WTC11 (cell line): Measurements from ENCODE around the gene NRG3. TPM values are rescaled to one million over a fixed set of nuclear protein-coding genes. Genes with fewer than 3 reads are reported as not detected.
A peak's percentile ranks its signal among the peaks of the same experiment; 100 is the strongest.

ENCODE experiments used
- ATAC-seq: fragments of 200-7000 bp; cut with Tn5 transposase; 2 replicates; pipeline ENCODE4 v1.10.0; 2021; ENCODE audit warnings: mild to moderate bottlenecking, moderate library complexity
- CTCF ChIA-PET: fragments of 300-600 bp; sonication (Branson Sonifier 250); formaldehyde crosslinking; loops from one replicate; lab custom pipeline; 2021; ENCODE audit warnings: antibody characterized with exemption; lab: Charles Lee
- POLR2A ChIA-PET: fragments of 350-600 bp; sonication (Branson Sonifier 250); formaldehyde crosslinking; loops from one replicate; lab custom pipeline; 2021; ENCODE audit warnings: antibody characterized with exemption; lab: Charles Lee
- DNase-seq: peaks from one replicate; pipeline ENCODE4 v3.0.0; 2021; ENCODE audit warnings: low spot score
- H3K27ac Mint-ChIP-seq: 2 replicates; pipeline ENCODE4 v1.8.0; 2021; ENCODE audit warnings: mixed read lengths
- H3K27me3 Mint-ChIP-seq: 2 replicates; pipeline ENCODE4 v1.8.0; 2021; ENCODE audit warnings: low read depth, mild to moderate bottlenecking, moderate library complexity, mixed read lengths
- H3K36me3 Mint-ChIP-seq: 2 replicates; pipeline ENCODE4 v1.8.0; 2021; ENCODE audit warnings: mixed read lengths
- H3K4me1 Mint-ChIP-seq: 2 replicates; pipeline ENCODE4 v1.8.0; 2022; ENCODE audit warnings: mixed read lengths
- H3K4me3 Mint-ChIP-seq: 2 replicates; pipeline ENCODE4 v1.8.0; 2021; ENCODE audit warnings: mild to moderate bottlenecking, moderate library complexity, mixed read lengths
- H3K9me3 Mint-ChIP-seq: 2 replicates; pipeline ENCODE4 v1.8.0; 2021; ENCODE audit warnings: mixed read lengths
- E2F4 ChIP-seq: sonication (generic); formaldehyde crosslinking; IDR thresholded peaks from 2 replicates; pipeline ENCODE4 v1.8.1; 2022; ENCODE audit warnings: low read depth, mild to moderate bottlenecking, moderate library complexity, missing genetic modification reagents, borderline replicate concordance
- E2F5 ChIP-seq: sonication (generic); formaldehyde crosslinking; IDR thresholded peaks from 2 replicates; pipeline ENCODE4 v1.8.1; 2022; ENCODE audit warnings: mild to moderate bottlenecking, moderate library complexity, missing genetic modification reagents
- FOXK1 ChIP-seq: sonication (generic); formaldehyde crosslinking; IDR thresholded peaks from 2 replicates; pipeline ENCODE4 v1.8.0; 2022; ENCODE audit warnings: mild to moderate bottlenecking, moderate library complexity, missing genetic modification reagents
- GRHL2 ChIP-seq: fragments of 250-450 bp; sonication (Bioruptor Pico); IDR thresholded peaks from 2 replicates; pipeline ENCODE4 v1.8.0; 2022; ENCODE audit warnings: mild to moderate bottlenecking, moderate library complexity; ENCODE audit not compliant: insufficient replicate concordance, severe bottlenecking
- MYBL2 ChIP-seq: sonication (generic); formaldehyde crosslinking; IDR thresholded peaks from 2 replicates; pipeline ENCODE4 v1.8.1; 2023; ENCODE audit warnings: mild to moderate bottlenecking, moderate library complexity, missing genetic modification reagents
- NR2C2 ChIP-seq: sonication (generic); formaldehyde crosslinking; IDR thresholded peaks from 2 replicates; pipeline ENCODE4 v1.8.0; 2022; ENCODE audit warnings: mild to moderate bottlenecking, missing genetic modification reagents
- OVOL2 ChIP-seq: fragments of 250-450 bp; sonication (Bioruptor Pico); IDR thresholded peaks from 2 replicates; pipeline ENCODE4 v1.9.0; 2021; ENCODE audit warnings: mild to moderate bottlenecking, borderline replicate concordance
- SOX15 ChIP-seq: fragments of 250-450 bp; sonication (Bioruptor Pico); IDR thresholded peaks from 2 replicates; pipeline ENCODE4 v1.9.0; 2021; ENCODE audit warnings: mild to moderate bottlenecking
- STAT6 ChIP-seq: sonication (generic); formaldehyde crosslinking; conservative IDR thresholded peaks from 2 replicates; pipeline ENCODE4 v1.8.1; 2023; ENCODE audit warnings: mild to moderate bottlenecking, low read depth, missing genetic modification reagents, moderate library complexity
- TEAD4 ChIP-seq: sonication (generic); formaldehyde crosslinking; IDR thresholded peaks from 2 replicates; pipeline ENCODE4 v1.8.0; 2022; ENCODE audit warnings: mild to moderate bottlenecking, missing genetic modification reagents
- USF1 ChIP-seq: sonication (generic); formaldehyde crosslinking; IDR thresholded peaks from 2 replicates; pipeline ENCODE4 v1.8.0; 2022; ENCODE audit warnings: mild to moderate bottlenecking, missing genetic modification reagents
- ZNF219 ChIP-seq: sonication (generic); formaldehyde crosslinking; IDR thresholded peaks from 2 replicates; pipeline ENCODE4 v1.8.0; 2023; ENCODE audit warnings: missing genetic modification reagents, mild to moderate bottlenecking, borderline replicate concordance
- ZNF423 ChIP-seq: fragments of 250-450 bp; sonication (Bioruptor Pico); IDR thresholded peaks from 2 replicates; pipeline ENCODE4 v2.1.2; 2022; ENCODE audit warnings: mild to moderate bottlenecking, moderate library complexity
- ZNF671 ChIP-seq: fragments of 250-450 bp; sonication (Bioruptor Pico); IDR thresholded peaks from 2 replicates; pipeline ENCODE4 v1.8.0; 2021; ENCODE audit warnings: mild to moderate bottlenecking
- total RNA-seq: library from RNA; stranded (reverse); gene quantifications from 3 replicates; pipeline ENCODE4 v1.2.3, GENCODE V29; 2021
- TF ChIP-seq, protein P1 (sequence below): sonication (generic); formaldehyde crosslinking; conservative IDR thresholded peaks from 2 replicates; pipeline ENCODE4 v1.8.1; 2022; ENCODE audit warnings: mild to moderate bottlenecking, missing genetic modification reagents
- TF ChIP-seq, protein P2 (sequence below): sonication (generic); formaldehyde crosslinking; IDR thresholded peaks from 2 replicates; pipeline ENCODE4 v1.8.1; 2022; ENCODE audit warnings: low read depth, missing genetic modification reagents, borderline replicate concordance
- TF ChIP-seq, protein P3 (sequence below): sonication (generic); formaldehyde crosslinking; IDR thresholded peaks from 2 replicates; pipeline ENCODE4 v1.8.1; 2023; ENCODE audit warnings: mild to moderate bottlenecking, missing genetic modification reagents, moderate library complexity

The NRG3 gene
- total RNA-seq, 1 experiment from 2014 or later: 7.0 TPM

DNA sequence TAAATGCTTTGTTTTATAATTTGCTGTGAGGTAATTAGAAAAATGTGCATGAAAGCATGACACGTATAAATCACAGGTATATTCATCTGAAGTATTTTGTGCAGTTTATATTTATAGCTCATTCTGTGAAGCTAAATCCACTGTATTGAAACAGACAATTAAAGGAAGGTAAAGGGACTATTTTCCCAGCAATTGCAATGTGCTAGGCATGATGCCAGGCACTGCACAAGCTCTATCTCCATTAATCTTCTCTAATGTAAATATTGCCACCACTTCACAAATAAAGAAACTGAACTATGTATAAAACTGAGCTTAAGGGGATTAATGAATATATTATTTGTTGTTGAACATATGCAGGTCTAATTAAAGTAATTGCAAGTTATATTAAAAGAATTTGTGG is 1012.5 kb downstream of the NRG3 start:
- ATAC-seq (no peak), DNase-seq (no peak)
- Mint-ChIP-seq H3K9me3 (no peaks in the 10 kb centered on the region), H3K27ac (no peak overlapping the region), H3K27me3 (no peaks in the 10 kb centered on the region), H3K4me1 (peaks cover 23% of the 10 kb centered on the region), H3K36me3 (no peaks in the 10 kb centered on the region), H3K4me3 (no peak overlapping the region)
- TF ChIP-seq E2F5 (CRISPR knock-in tag): no peak
- TF ChIP-seq TEAD4 (CRISPR knock-in tag): no peak
- TF ChIP-seq, protein P1, sequence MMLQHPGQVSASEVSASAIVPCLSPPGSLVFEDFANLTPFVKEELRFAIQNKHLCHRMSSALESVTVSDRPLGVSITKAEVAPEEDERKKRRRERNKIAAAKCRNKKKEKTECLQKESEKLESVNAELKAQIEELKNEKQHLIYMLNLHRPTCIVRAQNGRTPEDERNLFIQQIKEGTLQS: no peak
- TF ChIP-seq ZNF423 (CRISPR knock-in tag): no peak
- no peak for TF ChIP-seq ZNF671 (CRISPR knock-in tag)
- TF ChIP-seq OVOL2: no peak
- TF ChIP-seq ZNF219: no peak
- TF ChIP-seq MYBL2 (CRISPR knock-in tag): no peak
- no peak for TF ChIP-seq GRHL2
- no peak for TF ChIP-seq SOX15 (CRISPR knock-in tag)
- no peak for TF ChIP-seq STAT6 (CRISPR knock-in tag)
- no peak for TF ChIP-seq USF1
- no peak for TF ChIP-seq E2F4 (CRISPR knock-in tag)
- TF ChIP-seq, protein P2, sequence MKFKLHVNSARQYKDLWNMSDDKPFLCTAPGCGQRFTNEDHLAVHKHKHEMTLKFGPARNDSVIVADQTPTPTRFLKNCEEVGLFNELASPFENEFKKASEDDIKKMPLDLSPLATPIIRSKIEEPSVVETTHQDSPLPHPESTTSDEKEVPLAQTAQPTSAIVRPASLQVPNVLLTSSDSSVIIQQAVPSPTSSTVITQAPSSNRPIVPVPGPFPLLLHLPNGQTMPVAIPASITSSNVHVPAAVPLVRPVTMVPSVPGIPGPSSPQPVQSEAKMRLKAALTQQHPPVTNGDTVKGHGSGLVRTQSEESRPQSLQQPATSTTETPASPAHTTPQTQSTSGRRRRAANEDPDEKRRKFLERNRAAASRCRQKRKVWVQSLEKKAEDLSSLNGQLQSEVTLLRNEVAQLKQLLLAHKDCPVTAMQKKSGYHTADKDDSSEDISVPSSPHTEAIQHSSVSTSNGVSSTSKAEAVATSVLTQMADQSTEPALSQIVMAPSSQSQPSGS: no peak
- TF ChIP-seq FOXK1 (CRISPR knock-in tag): no peak
- ChIA-PET POLR2A (no interaction called here), CTCF (interaction anchor here (1.4 kb wide), 1 partner anchor 18 kb away, joined by 3 read pairs; no protein-coding TSS in a partner anchor)

DNA sequence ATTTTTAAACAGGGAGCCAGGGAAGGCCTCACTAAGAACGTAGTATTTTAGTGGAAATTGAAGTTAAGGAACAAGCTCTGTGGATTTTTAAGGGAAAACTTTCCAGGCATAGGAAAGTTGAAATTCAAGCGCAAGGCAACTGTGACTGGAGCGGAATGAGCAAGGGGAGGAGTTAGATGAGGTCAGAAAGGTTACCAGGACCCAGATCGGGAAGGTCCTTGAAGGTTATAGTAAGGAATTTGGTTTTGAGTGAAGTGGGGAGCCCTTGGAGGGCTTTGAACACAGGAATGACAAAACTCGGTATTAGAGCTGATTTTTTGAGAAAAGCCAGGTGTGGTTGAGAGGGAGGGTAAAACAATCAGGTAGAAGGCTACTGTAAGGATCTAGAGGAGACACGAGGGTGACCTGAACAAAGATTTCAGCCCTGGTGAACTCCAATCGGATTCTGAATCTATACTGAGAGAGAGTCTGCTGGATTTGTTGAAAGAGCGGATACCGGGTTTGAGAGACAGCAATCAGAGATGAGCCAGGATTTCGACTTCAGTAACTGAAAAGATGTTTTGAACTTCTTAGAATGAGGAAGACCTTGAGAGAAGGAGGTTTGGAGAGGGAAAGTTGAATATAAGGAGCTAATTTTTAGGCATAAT is 1013.9 kb downstream of the NRG3 start:
- TF ChIP-seq NR2C2: no peak
- TF ChIP-seq, protein P3, sequence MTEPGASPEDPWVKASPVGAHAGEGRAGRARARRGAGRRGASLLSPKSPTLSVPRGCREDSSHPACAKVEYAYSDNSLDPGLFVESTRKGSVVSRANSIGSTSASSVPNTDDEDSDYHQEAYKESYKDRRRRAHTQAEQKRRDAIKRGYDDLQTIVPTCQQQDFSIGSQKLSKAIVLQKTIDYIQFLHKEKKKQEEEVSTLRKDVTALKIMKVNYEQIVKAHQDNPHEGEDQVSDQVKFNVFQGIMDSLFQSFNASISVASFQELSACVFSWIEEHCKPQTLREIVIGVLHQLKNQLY (CRISPR knock-in tag): no peak
- Mint-ChIP-seq H3K27ac (peak overlapping the region; percentile 89), H3K9me3 (no peaks in the 10 kb centered on the region), H3K4me3 (peak overlapping the region; percentile 64), H3K27me3 (no peaks in the 10 kb centered on the region), H3K4me1 (peaks cover 23% of the 10 kb centered on the region), H3K36me3 (no peaks in the 10 kb centered on the region)
- ChIA-PET CTCF (no interaction called here), POLR2A (no interaction called here)
- DNase-seq (no peak), ATAC-seq (peak; percentile 95)
